ENCODE measurements around the gene SLC6A13.
A peak's percentile ranks its signal among the peaks of the same experiment; 100 is the strongest.

The SLC6A13 gene

DNA sequence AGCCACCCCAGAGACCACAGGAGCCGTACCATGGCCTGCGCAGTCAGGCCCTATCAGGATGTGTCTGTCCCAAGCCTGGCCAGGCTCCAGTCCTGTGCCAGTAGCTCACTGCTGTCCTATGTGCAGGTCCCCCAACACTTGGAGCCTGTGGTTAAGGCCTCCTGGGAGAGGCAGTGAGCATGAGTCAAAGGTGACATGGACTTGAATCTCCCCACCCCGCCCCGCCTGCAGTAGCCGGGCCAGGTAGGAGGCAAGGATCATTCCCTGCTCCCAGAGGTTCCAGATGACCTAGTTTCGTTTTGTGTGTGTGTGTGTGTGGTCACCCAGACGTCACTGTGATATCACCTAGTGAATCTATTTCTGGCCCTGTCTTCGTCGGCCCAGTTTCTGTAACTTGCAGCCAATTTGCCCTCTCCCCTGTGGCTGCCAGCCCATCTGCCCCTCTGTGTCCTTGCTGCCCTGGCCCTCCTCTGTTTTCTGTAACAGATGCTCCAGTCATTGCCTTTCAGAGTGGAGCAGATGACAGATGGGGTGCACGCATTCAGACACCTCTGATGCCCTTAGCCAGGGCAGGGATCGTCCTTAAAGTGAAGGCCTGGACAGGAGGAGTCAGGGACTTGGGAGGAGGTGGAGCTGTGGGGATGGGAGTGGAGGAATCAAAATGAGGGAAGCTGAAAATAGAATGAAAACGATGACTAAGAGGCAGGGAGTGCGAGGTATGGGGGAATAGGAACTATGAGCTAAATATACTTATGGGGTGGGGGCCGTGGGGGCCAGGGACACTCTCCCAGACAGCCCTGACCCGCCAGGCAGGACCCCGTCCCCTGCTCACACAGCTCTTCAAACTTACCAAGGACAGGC, 86.1 kb downstream of the SLC6A13 start:
- peak; percentile 22 to 46 for DNase-seq

DNA sequence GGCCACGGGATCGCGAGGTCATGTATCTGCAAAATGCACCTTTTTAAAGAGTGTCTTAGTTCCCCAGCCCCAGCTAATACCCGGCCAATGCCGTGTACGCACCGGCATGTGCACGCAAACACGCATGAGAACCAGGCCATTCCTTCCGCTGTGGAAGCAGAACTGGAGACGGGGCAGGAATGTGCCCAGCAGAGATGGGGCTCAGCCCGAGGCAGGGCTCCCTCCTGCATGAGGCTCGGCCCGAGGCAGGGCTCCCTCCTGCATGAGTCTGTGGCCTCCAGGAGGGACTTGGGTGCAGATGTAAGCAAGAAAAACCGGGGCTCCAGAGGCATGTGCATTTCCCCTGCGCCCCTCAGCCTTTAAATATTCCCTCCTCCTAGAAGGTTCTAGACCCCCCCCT, 86.9 kb downstream of the SLC6A13 start:
- no peak for DNase-seq

DNA sequence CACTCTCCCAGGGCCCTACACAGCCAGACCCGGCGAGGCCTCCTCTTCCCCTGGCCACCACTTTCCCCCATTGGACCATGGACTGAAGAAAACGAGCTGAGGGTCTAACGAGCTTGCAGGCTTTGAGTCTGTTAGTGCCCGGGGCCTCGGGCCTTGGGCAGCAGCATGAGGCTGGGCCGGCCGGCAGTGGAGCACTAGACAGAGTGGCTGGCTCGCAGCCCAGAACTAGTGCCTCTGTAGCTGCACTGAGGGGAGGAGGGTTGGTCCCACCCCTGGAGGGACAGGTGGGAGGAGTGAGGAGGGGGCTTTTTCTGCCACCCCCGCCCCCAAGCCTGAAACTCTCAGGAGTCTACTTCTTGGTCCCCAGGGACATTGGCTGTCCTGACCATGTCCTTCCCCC, 87.4 kb downstream of the SLC6A13 start:
- no peak for DNase-seq

DNA sequence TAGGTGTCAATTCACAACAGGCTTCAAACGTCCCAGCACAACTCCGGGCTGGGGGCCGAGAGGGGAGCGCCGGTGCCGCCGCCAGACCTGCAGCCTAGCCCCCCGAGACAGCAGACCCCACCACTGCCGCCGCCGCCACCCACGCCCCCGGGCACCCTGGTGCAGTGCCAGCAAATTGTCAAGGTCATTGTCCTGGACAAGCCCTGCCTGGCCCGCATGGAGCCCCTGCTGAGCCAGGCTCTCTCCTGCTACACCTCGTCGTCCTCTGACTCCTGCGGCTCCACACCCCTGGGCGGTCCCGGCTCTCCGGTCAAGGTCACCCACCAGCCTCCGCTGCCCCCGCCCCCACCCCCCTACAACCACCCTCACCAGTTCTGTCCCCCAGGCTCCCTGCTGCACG, 88.0 kb downstream of the SLC6A13 start:
- no peak for DNase-seq

DNA sequence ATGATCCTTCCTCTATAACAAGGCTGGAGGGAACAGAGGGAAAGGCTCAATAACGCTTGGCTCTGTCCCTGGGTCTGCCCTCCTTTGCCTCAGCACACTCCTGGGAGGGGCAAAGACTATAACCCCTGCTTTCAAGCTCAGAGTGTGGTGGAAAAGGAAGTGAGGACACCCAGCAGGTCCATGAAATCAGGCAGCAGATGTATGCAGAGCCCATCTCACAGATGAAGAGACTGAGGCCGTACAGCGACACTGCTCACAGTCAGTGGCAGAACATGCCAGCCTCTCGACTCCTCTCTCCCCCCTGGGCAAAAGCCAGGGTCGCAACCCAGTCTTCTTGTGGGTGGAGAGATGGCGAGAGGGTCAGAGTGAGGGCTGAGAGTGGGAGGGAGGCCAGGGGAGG, 88.5 kb downstream of the SLC6A13 start:
- no peak for DNase-seq

DNA sequence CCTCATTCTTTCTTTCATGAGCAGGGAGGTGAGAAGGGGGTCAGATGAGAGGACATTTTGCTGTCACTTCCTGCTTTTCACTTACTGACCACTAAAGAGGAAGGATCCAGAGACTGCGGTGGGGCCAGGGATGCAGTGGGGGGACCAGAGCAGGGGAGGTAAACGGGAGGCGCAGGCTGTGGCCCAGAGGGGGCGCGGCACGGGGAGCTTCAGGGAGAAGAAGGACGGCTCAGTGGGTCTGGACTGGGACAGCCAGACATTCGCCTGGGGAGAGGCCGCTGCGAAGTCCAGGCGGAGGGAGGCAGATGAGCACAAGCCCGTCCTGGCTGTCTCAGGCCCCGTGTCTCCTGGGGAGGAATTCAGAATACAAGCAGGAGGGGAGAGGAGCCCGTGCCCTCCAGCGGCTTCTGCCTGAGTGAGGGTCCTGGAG, 89.9 kb downstream of the SLC6A13 start:
- peak; percentile 29 to 35 for DNase-seq

DNA sequence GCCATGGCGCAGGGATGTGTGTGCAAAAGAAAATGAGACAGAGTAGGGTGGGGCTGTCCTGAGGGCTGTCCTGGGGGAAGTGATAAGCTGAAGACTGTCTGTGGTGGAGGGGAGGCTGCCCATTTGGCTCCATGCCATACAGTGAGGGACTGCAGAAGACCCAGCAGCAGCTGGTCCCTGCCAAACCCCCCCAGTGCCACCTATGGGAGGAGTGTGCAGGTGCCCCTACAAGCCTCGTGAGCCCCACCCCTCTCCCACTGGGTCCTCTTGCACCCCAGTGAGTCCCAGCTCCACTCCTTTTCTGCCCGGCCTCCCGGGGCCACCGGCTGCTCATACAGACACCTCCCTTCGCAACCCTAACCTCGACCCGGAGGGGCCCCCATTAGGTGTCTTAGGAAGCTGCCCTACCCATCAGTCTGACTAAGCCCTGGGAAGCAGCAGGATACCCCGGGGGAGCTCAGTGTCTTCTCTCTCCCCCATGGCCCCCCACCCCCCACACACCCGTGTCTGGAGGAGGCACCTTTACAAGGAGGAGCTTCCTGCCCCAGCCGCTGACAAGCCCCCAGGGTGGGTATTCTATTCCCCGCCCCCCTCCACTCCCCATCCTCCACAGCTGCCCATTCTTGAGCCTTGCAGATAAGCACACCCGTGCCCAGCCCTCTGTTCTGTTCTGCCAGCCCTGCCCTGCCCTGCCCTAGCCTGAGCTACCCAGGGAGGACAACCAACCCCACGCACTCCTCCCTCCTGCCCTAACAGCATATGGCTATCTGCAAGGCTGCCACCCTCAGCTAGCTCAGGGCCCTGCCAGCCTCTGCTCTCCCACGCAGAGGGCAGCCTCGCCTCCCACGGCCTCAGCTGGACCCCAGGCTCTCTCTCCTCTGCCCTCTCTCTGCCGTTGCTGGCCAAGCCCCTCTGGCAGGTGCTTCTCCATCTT, 90.6 kb downstream of the SLC6A13 start:
- no peak for DNase-seq

DNA sequence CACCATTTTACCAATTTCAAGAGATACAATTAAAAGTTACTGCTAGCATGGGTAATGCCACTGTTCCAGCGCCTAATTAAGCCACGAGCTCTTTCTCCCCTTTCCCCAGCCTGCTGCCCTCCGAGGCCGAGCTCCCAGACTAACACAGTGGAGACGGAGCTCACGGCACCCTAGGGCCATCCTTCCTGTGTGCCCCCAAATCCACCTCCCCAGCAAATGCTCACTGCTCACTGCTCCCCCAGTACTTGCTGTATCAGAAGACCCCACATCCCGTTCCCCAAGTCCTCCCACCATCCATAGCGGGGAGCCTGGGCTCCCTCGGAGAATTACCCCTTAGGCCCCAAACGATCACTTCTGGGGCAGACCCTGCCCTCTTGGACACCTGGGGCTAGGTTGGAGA, 91.4 kb downstream of the SLC6A13 start:
- DNase-seq, result no peak

Data from inflammatory macrophage (primary cell).